Sigmoid colon (tissue), 4 donors: Measurements from ENCODE around the gene RNF157.

Source experiments
- POLR2A ChIP-seq, 2 donors: fragments of 450-650 bp; IDR thresholded peaks; one replicate each; pipeline ENCODE4 v1.6.1; 2016; ENCODE audit warnings: antibody characterized with exemption in 2 of 2, mild to moderate bottlenecking in 2 of 2, moderate library complexity in 2 of 2
- POLR2AphosphoS5 ChIP-seq, 4 donors: sonication (generic); formaldehyde crosslinking; IDR thresholded peaks; one replicate each; pipeline ENCODE4 v1.6.1; 2017; ENCODE audit warnings: antibody characterized with exemption in 4 of 4

GRCh38 chr17:76280650-76281049 lies 40.4 kb upstream of the RNF157 start:
- no peak for TF ChIP-seq POLR2A (IDR thresholded peaks at IDR 0.05)
- TF ChIP-seq POLR2AphosphoS5 (IDR thresholded peaks at IDR 0.05), result no peak
